HG03439 (cell line): Measurements from ENCODE around the gene JOSD2.

Experiments
- ATAC-seq: cut with Tn5 transposase; IDR thresholded peaks from one replicate; pipeline ENCODE4 v1.9.1; 2021; ENCODE audit warnings: mild to moderate bottlenecking, moderate library complexity; ENCODE audit not compliant: unreplicated experiment

JOSD2 gene, protein sequence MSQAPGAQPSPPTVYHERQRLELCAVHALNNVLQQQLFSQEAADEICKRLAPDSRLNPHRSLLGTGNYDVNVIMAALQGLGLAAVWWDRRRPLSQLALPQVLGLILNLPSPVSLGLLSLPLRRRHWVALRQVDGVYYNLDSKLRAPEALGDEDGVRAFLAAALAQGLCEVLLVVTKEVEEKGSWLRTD

DNA sequence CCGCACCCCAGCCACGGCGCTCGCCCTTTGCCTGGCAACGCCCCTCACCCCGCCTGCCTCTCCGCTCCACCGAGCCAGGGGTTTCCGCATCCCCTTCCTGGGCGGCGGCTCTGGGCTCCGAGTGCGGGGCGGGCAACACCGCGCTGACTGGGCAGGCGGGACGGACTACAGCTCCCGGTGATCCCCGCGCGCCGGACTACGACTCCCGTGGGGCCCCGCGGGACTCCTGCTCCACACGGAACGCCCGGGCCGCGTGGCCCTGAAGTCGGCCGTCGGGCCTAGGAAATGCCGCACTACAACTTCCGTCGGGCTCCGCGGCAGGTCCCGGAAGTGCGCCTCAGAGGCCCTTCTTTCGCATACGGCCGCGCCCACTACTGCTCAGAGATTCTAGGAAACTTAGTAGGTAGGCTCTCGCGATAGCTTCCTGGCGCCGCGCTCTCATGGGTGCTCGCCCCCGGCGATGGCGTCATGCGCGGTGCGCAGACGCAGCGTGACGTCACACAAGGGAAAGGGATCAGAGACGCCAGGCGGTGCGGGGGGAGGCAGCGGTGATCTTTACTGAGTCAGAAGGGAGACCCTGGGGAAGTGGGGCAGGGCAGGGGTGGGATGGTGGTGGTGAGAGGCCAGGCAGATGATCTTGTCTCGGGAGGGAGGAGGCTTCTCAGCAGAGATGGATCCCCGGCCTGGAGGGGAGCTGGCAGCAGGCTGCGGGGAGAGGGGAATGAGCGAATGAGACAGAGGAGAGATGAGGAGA, at the start of gene JOSD2:
JOSD2 (minus strand) TSS at position 123 of the 754 bp plus-strand sequence. CDS start 760 bp downstream, outside the sequence.
- ATAC-seq = peak; percentile 85

DNA sequence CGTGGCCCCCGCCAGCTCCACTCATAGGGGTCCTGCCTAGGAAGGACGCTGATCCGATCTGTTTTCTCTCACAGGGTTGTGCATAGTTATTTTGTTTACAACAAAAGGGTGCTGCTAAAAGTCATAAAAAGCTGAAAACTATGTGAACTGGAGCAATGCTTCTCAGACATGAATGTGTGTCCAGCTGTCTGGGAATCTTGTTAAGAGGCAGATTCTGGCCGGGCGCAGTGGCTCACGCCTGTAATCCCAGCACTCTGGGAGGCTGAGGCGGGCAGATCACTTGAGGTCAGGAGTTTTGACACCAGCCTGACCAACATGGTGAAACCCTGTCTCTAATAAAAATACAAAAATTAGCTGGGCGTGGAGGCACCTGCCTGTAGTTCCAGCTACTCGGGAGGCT, 48.6 kb upstream of the JOSD2 start:
- ATAC-seq = no peak

DNA sequence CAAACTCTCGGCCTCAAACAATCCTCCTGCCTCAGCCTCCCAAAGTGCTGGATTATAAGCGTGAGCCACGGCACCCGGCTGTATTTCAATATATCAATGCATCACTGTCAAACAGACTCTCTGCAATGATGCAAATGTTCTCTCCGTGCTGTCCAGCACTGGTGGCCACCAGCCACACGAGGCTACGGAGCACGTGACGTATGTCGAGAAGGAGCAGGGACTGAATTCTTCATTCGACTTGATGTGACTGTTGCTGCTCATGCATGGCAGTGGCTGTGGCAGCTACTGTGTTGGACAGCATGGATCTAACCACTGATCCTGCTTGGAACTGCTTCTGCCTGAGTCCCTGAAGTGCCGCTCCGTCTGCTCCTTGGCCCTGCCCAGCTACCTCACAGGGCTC, 47.5 kb upstream of the JOSD2 start:
- no peak for ATAC-seq

DNA sequence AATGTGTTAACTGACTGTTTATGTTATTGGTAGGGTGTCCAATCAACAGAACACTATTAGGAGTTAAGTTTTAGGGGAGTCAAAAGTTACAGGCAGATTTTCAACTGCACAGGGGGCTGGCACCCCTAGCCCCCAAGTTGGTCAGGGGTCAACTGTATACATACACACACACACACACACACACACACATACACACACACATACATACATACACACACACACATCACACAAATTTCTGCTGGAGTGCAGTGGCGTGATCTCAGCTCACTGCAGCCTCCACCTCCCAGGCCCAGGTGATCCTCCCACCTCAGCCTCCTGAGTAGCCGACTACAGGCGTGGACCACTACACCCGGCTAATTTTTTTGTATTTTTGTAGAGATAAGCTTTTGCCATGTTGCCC, 47.0 kb upstream of the JOSD2 start:
- no peak for ATAC-seq

DNA sequence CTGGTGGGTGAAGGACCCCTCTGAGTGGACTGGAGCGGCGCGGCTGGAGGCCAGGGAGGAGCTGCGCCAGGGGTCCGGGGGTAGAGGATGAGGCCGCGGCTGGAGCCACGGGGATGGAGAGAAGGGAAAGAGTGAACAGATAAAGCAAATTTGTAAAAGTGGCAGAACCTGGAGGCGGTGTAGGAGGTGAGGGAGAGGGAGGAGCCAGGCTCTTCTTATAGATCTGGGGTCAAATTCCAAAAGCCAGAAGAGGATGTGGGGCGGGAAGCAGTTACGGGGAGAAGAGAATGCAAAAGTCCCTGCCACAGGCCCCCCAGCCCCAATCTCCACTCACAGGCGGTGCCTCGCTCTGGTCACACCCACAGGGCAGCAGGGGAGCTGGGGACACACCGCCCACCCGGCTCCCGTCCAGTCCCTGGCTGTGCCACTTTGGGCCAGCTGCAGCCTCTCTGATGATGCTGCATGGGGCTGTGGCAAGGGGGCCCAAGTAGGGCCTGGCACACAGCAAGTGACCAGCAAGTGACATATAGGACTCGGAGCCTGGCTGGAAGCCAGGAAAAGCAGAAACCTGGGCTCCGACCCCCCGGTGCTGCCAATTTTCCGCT, 46.1 kb upstream of the JOSD2 start:
- no peak for ATAC-seq

DNA sequence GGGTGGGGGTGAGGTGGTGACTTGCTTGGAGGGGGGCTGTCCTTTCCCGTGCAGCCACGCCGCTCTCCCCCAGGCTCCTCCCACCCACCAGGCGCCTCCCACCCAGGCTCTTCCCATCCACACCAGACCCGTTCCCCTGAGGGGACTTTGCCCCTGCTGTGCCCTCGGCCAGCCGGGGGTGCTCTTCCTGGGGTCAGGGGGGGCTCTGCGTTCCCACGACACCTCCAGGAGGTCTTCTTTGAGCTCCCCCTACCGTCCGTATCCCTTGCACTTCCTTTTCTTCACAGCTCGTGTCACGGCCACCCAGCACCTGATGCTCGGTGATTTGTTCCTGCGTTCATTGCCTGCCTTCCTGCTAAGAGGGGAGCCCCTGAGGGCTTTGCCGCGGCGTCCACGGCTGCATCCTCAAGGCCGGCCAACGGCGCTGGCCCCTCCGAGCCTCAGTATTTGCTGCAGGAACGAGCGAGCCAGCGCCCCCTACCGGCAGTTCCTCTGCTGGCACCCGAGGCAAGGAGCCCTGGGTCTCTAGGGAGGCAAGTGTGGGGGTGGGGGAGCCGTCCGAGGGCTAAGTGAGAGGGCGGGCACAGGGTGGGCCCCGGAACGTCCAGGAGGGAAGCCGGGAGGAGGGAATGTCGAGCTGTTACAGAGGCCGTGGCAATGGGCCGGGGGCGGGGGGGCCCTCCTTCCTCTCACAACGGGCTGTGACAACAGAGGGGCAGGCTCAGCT, 45.5 kb upstream of the JOSD2 start:
- ATAC-seq = no peak

DNA sequence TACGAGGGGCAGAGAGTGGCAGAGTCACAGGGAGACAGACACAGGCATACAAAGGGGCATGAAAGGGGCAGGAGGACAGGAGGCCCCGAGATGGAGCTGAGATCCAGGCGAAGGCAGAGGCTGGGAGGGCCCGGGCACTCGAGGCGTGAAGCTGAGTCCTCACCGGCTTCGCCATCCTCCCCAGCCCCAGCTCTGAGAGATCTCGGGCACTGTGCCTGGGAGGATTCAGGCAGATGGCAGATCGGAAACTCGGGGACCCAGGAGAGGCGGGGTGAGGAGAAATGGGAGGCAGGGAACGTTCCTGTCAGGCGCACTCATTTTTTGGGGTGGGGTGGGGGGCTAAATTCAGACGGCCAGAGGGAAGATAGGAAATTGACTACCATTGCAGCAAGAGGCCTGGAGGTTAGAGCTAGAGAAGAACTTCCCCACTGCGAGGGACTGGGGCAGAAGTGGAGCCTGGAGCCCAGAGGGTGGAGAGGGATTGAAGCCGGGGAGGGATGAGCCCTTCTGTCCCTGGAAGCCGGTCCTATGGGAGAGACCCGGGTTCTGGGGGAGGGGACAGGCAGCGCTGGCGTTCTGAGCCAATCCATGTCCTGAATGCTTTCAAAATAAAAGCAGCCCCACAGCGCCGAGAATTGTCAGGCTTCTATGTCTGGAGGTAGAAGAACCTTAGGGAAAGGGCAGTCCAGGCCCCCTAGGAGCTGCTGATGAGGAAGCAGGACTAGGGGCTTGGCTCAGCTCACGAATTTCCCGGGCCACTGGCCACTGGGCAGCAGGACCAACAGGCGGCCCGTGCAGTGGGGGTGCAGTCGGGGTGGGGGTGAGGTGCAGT, 44.7 kb upstream of the JOSD2 start:
- ATAC-seq = no peak

DNA sequence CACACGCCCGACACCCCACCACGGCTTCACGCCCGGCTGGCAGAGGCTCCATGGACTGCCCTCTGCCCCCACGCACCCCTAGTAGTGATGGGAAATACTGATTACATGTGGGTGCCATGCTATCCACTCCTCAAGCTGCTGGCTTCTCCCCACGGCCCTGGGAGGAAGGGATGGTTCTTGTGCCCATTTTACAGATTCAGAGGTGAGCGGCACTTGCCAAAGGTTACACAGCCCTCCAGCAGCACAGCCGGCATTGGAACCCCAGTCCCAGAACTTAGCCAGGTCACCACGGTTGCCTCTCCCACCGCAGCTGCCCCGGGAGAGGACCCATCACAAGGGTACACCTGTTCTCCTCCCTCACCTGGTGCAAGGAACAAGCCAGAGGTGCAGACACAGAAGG, 44.0 kb upstream of the JOSD2 start:
- ATAC-seq = no peak

DNA sequence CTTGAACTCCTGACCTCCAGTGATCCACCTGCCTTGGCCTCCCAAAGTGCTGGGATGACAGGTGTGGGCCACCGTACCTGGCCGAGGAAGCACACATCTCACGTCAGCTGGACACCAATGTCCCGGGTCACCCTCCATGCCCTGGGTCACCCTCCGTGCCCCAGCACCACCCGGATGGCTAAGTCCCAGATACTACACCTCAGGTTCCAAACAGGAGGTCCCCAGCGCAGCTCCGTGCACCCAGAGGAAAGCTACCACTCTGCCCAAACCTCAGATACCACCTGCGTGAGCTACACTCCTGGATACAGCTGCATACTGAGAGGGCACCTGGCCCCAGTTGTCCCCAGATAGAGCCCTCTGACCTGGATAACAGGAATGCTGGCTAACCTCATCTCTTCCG, 43.2 kb upstream of the JOSD2 start:
- ATAC-seq = no peak

DNA sequence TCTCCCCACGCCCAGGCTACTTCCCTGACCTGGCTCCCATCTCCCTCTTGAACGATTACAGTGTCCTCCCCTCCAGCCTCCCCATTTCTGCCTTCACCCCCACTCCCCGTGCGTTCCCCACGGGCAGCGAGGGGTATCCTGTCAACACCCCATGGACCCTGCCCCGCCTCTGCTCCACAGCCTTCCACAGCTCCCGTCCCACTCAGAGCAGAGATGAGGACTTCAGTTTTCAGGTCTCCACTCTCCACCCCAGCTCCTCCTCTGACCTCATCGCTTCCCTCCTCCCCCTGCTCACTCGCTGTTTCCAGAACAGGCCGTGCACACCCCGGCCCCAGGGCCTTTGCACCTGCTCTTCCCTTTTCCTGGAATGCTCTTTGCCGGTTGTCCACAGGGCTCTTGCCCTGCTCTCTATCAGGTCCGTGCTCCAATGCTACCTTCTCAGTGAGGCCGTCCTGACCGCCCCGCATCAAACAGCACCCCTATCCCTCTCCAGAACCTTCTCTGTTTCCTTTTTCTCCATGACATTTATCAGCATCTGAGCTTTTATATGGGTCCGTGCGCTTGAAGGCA, 42.2 kb upstream of the JOSD2 start:
- no peak for ATAC-seq

DNA sequence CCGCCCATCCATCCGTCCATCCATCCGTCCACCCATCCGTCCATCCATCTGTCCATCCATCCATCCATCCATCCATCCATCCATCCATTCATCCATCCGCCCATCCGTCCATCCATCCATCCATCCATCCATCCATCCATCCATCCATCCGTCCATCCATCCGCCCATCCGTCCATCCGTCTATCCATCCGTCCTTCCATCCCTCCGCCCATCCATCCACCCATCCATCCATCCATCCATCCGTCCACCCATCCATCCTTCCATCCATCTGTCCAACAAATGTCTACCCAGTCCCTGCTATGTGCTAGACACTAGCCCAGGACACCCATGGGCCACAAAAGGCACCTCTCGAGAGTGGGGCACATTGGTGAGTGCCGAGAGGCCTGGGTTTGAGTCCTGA, 41.5 kb upstream of the JOSD2 start:
- ATAC-seq = no peak

DNA sequence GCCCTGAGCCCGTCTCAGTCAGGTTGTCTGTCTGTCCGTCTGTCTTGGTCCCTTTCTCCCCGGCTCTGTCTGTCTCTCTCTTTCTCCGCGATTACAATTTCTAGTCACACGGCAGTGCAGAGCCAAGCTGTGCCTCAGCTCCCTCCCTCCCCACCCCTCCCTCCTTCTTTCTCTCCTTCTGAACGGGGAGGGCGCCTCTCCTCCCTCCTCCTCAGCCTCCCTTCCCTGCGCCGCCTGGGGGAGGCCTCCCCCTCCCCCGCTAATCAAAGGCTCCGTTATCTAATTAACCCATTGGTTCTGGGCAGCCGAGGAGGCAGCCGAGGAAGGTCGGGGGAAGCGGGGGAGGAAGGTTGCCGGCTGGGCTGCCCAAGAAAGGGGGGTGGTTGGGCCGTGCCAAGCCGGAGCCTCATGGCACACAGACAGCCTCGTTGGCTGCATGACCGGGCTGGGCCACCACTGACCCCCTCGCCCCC, 40.8 kb upstream of the JOSD2 start:
- ATAC-seq = no peak

DNA sequence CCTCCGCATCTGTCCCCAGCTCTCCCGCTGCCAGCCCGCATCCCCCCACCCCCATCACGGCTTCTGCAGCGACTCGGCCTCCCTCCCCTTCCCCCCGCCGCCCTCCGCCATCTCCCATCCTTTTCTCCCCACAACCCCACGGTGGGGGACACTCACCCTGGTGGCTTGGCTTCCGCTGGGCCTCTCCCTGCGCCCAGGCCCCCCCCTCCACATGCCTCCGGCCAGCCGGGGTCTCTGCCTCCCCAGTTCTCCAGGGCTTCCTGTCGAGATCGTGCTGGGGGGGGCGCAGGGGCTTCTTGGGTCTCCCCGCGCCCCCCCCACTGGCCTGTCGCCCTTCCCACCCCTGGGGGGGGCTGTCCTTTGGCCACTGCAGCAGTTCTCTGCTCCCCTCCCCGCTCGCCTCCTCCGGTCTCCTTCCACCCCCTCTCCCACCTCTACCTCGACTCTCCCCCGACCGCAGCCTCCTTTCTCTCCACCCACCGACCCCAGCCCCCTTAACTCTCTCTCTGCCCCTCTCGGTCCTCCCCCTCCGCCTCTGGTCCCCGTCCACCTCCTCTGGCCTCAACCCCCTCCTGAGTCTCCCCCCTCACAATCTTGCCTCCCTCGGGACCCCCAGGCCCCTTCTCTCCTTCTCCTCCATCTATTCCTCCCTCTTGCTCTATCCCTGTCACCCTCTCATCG, 40.2 kb upstream of the JOSD2 start:
- ATAC-seq = no peak

DNA sequence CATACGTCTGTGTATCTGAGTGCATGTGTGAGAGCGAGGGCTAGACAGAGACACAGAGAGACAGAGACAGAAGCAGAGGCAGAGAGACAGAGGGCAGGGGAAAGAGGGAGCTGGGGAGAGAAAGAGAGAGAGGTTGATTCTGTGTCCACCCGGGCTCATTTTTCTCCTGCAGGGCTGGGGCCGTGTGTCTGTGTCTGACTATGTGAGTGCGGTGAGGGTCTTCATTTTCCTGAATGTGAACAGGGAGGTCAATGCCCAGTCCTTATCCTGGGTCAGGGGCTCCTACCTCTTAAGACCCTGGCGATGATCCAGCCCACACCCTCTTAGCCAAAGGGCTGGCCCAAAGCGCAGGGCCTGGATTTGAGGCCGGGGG, 39.6 kb upstream of the JOSD2 start:
- no peak for ATAC-seq

DNA sequence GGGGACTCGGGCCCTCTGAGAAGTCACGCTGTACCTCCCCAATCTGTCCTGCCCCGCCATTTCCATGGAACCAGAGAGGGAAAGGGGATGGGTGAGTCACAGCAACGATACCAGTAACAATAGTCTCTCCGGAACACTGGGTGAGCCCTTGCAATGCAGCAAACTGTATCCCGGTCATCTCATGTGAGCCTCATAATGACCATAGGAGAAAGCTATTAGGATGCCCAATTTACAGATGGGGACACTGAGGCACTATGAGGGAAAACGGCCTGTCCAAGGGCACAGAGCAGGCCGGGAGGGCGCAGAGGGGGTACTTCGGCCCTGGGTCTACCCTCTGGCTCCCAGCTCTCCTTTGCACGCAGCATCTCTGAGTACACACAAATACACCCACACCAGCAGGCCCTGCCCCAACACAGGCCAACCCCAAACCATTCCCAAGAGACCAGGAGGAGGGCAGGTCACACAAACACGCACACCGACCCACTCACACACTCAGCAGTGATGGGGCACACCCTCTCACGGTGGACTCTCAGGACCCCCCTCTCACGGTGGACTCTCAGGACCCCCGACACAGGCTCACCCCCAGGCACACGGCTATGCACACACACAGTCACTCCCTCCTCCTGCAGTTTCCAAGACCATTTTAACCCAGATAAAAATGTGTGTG, 39.1 kb upstream of the JOSD2 start:
- no peak for ATAC-seq

DNA sequence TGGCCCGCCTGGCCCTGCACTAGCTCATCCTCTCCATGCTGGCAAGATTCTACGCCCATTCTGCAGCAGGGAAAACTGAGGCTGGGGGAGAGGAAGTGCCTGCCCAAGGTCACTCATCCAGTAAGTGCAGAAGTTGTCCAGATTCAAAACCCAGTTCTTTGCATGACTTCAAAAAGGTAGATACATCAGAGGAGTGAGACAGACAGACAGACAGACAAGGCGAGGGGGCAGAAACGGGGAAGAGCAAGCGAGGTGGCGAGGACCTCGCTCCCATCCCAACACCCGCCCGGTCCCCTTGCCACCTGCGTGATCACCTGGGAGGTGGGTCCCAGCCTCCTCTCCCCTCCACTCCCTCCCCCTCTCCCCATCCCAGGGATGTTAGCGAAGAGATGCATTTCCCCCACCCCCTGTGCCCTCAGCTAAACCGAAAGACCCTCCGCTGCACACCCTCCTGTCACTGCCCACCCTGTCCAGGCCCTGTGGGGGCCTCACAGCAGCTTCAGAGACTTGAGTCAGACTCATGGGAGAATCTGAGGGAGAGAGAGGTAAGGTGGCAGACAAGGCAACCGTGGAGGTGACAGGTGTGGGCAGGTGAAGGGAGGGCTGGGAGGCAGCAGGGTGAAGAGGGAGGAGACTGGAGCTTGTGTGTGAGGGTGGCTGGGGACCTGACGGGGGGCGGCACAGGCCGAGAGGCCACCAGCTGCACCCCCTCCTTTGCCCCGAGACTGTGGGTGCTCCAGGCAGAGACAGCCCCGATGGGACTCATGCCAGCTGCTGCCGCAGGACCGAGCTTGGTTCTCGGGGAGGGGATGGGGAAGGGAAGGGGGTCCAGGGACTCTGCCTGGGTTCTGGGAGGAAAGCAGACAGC, 38.3 kb upstream of the JOSD2 start:
- no peak for ATAC-seq

DNA sequence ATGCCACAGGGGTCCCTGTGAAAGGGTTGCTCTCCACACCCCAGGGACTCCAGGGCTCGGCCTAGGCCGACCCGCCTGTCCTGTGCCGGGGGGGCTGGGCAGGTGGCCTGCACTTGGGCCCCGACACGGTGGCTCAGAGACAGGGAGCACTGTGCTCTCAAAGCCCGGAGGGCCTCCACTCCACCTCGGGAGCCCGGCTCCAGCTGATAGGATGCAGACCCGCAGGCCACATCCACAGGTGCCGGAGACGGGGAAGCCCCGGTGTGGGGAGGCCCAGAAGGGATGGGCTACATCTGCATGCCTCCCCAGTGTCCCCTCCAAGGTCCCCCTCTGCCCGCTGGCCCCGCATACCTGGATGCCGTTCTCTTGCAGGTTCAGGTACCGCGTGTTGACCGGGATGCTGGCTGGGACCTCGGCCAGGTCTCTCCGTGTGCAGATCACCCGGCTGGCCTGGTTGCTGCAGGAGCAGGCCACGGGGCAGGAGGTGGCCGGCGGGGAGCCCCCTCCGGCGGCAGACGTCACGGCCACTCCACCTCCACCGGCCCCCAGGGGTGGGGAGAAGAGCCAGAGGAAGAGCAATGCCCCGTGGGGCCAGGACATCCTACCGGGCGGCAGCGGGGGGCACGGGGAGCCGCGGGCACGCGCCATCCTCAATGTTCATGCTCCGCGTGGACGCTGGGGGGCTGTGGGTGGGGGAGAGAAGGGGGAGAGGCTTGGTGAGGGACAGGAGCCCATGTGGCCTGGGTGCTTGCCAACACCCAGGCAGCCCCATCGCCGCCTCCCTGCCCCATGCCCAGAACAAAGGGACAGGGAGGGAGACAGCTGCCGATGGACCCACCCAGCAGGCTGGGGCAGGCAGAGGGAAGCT, 37.4 kb upstream of the JOSD2 start:
- ATAC-seq = no peak
